ENCODE data around the gene NUDT13. TPM values are rescaled to one million over a fixed set of nuclear protein-coding genes. Genes with fewer than 3 reads are reported as not detected.
A peak's percentile ranks its signal among the peaks of the same experiment; 100 is the strongest.

Gene NUDT13
- total RNA-seq, 1 experiment from 2014 or later = 1.5 TPM

GRCh38 chr10:73094986-73095480 is 15.2 kb upstream of the NUDT13 start:
- no peak overlapping the region for H3K56ac ChIP-seq (ENCODE audit: insufficient read length, low read depth, low read length)
- H2AK5ac ChIP-seq (ENCODE audit: insufficient read length, low read length) = no peak overlapping the region
- no peak overlapping the region for H2BK15ac ChIP-seq (ENCODE audit: low read depth, low read length)
- H3K27ac ChIP-seq (ENCODE audit: insufficient read length, low read depth, low read length) = no peak overlapping the region
- no peaks in the 10 kb centered on the region for H3K79me2 ChIP-seq (ENCODE audit: insufficient read depth, low read length)
- no peaks in the 10 kb centered on the region for H3K4me1 ChIP-seq (ENCODE audit: insufficient read depth, low read length)
- no peak overlapping the region for H3K9ac ChIP-seq (ENCODE audit: extremely low read depth, insufficient read length, low read length)
- no peak overlapping the region for H4K5ac ChIP-seq (ENCODE audit: insufficient read length, low read depth, low read length)
- H3K14ac ChIP-seq (ENCODE audit: insufficient read depth, low read length) = no peak overlapping the region
- no peak overlapping the region for H2AFZ ChIP-seq (ENCODE audit: low read length)
- WGBS (ENCODE audit: extremely low coverage, insufficient read length, low lambda C conversion rate) = no CpG with 5 or more reads among the region's 5 CpGs
- no peak overlapping the region for H4K8ac ChIP-seq (replicated peaks; ENCODE audit: insufficient read length, low read depth, low read length)
- peaks cover 18 to 21% of the 10 kb centered on the region in 2 experiments for H3K4me1 Mint-ChIP-seq
- H4K91ac ChIP-seq (ENCODE audit: insufficient read length, low read depth, low read length) = no peak overlapping the region
- H3K9me3 ChIP-seq (ENCODE audit: control insufficient read depth, low read depth, low read length) = no peaks in the 10 kb centered on the region
- H3K4me3 Mint-ChIP-seq = peak overlapping the region; percentile 94 to 95
- peak overlapping the region in 1 of 3 experiments; percentile 87; a peak in 1 of 7 replicates for H3K27ac Mint-ChIP-seq
- peaks cover 7% of the 10 kb centered on the region for H3K23me2 ChIP-seq (ENCODE audit: insufficient read length, low read depth, low read length, poor library complexity, severe bottlenecking)
- H3K36me3 Mint-ChIP-seq (ENCODE audit: insufficient read depth in 1 of 3, low read depth in 3 of 3) = no peaks in the 10 kb centered on the region
- no peaks in the 10 kb centered on the region for H3K9me3 Mint-ChIP-seq
- TF ChIP-seq CTCF (conservative IDR thresholded peaks at IDR 0.05) = no peak
- H3K23ac ChIP-seq (ENCODE audit: insufficient read length, low read depth, low read length) = no peak overlapping the region
- H2BK20ac ChIP-seq (ENCODE audit: low read depth, low read length, poor library complexity, severe bottlenecking) = no peak overlapping the region
- no peak overlapping the region for H2BK120ac ChIP-seq (ENCODE audit: low read depth, low read length, poor library complexity, severe bottlenecking)
- no peaks in the 10 kb centered on the region for H3K27me3 Mint-ChIP-seq (ENCODE audit: low read depth)
- no peak overlapping the region for H3T11ph ChIP-seq (ENCODE audit: low read length)
- H3K4me2 ChIP-seq (ENCODE audit: insufficient read depth, insufficient read length, low read length) = peak overlapping the region; percentile 78
- no peak overlapping the region for H3K4ac ChIP-seq (ENCODE audit: low read depth, low read length)
- no peak overlapping the region for H2BK12ac ChIP-seq (ENCODE audit: insufficient read length, low read depth, low read length)
- H3K27me3 ChIP-seq (ENCODE audit: insufficient read depth, low read length) = no peaks in the 10 kb centered on the region
- H3K79me1 ChIP-seq (ENCODE audit: insufficient read depth, low read depth, low read length, poor library complexity, severe bottlenecking) = no peaks in the 10 kb centered on the region
- H3K18ac ChIP-seq (ENCODE audit: insufficient read length, low read depth, low read length) = no peak overlapping the region
- no peak for DNase-seq
- no peak overlapping the region for H2BK5ac ChIP-seq (ENCODE audit: insufficient read length, low read length)
- no peaks in the 10 kb centered on the region for H4K20me1 ChIP-seq (ENCODE audit: control insufficient read depth, insufficient read depth, insufficient read length)

Measured in H9 (cell line).